Erythroblast (primary cell): ENCODE data around the gene ITK.

Experiments
- GATA1 ChIP-seq: IDR thresholded peaks from 2 replicates; pipeline ENCODE4 v1.6.1; 2011; ENCODE audit warnings: low read depth, mild to moderate bottlenecking, control low read depth, low read length, moderate library complexity
- POLR2A ChIP-seq: IDR thresholded peaks from 2 replicates; pipeline ENCODE4 v1.6.1; 2011; ENCODE audit warnings: mild to moderate bottlenecking, low read length

DNA sequence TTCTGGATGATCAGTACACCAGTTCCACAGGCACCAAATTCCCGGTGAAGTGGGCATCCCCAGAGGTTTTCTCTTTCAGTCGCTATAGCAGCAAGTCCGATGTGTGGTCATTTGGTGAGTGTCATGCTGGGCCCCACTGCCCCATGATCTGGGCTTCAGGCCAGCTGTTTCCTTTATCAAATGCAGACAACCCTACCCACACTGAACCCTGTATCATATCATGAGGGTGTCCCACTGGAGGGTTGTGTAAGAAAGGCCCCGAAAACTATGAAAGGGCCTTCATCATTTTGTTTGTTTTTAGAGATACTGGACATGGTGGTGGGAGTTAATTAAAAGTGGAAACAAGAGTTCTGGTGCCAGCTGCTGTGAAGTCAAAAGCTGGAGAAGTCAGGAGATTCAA lies 65.2 kb downstream of the ITK start:
- TF ChIP-seq POLR2A, result no peak
- TF ChIP-seq GATA1, result no peak
